HG03196 (cell line): Measurements from ENCODE around the gene MOCS3.

Experiments
- ATAC-seq: cut with Tn5 transposase; IDR thresholded peaks from one replicate; pipeline ENCODE4 v1.9.1; 2021; ENCODE audit not compliant: unreplicated experiment

Gene MOCS3

GRCh38 chr20:51009303-51010042 lies 50.9 kb downstream of the MOCS3 start:
- ATAC-seq = no peak

GRCh38 chr20:51010043-51010365 lies 51.4 kb downstream of the MOCS3 start:
- ATAC-seq = no peak

DNA sequence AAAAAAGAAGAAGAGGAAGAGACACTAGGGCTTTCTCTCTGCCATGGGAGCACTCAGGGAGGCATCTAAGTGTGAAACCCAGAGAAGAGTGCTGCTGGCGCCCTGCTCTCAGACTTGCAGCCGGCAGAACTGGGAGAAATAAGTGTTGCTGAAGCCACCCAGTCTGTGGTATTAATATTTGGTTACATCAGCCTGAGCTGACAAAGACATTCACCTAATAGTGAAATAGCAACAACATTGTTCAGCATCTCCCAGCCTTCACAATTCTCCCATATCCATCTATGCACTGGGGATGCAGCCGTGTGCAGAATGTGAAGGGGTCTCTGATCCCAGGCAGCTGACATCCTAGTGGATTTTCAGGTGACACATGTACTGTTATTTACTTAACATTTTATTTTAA lies 52.3 kb downstream of the MOCS3 start:
- ATAC-seq = no peak

DNA sequence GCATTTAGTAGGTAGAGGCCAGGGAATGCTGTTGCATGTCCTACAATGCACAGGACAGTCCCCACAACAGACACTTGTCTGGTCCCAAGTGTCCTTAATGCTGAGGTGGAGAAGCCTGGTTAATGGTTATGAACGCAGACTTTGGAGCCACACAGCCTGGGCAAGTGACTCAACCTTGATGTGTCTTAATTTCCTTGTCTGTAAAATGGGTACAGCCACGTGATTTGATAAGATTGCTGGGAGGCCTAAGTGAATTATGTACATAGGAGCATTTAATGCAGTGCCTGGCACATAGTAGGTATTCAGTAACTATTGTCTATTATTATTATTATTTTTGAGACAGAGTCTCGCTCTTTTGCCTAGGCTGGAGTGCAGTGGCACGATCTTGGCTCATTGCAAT lies 52.9 kb downstream of the MOCS3 start:
- no peak for ATAC-seq

DNA sequence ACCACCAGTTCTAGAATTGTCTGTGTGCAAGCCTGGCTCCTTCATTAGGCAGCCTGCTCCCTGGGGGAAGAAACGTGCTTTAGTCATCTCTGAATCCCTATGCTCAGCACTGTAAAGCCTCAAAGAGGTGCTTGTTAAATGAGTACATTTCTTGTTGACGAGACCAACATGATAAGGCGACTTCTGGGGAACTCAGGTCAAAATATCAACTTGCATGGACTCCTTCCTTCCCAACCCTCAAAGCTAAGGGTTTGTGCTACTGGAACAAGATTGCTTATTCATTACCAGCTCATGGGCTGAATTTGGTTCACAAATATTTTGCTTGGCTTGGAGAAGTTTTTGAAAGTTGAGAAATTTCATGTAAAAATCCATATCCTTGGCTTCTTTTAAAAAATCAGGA lies 53.7 kb downstream of the MOCS3 start:
- ATAC-seq = no peak
